Panc1 (cell line): ENCODE results near the gene DPEP2.

Experiments
- CTCF ChIP-seq: fragments of 450-650 bp; IDR thresholded peaks from 2 replicates; pipeline ENCODE4 v1.5.1; 2017; ENCODE audit warnings: mild to moderate bottlenecking
- SIN3A ChIP-seq: IDR thresholded peaks from 2 replicates; pipeline ENCODE4 v1.6.1; 2012; ENCODE audit warnings: low read depth, mild to moderate bottlenecking, low read length, moderate library complexity, borderline replicate concordance; ENCODE audit not compliant: insufficient read depth

GRCh38 chr16:68021490-68021889 is 22.2 kb upstream of the DPEP2 start:
- TF ChIP-seq CTCF (no peak), SIN3A (no peak)
